Muscle layer of colon (tissue), 2 donors: Measurements from ENCODE around the gene FMNL3.
"Not testable (repeated sequence)": the region's sequence is repeated elsewhere in the genome, so short reads cannot be mapped to it uniquely, and the experiment has no call there.

Experiments
- H3K27ac ChIP-seq: one replicate; pipeline ENCODE4 v1.7.0; 2013; ENCODE audit warnings: low read depth, mild to moderate bottlenecking, low read length, moderate library complexity
- H3K27me3 ChIP-seq, 2 donors: one replicate each; pipeline ENCODE4 v1.7.0; 2013; ENCODE audit warnings: low read length in 2 of 2, mild to moderate bottlenecking in 2 of 2; ENCODE audit not compliant: insufficient read depth in 2 of 2, control insufficient read depth in 1 of 2
- H3K36me3 ChIP-seq: one replicate; pipeline ENCODE4 v1.7.0; 2013; ENCODE audit warnings: mild to moderate bottlenecking, low read length; ENCODE audit not compliant: insufficient read depth
- H3K4me1 ChIP-seq: one replicate; pipeline ENCODE4 v1.7.0; 2013; ENCODE audit warnings: mild to moderate bottlenecking, low read length; ENCODE audit not compliant: insufficient read depth
- H3K4me3 ChIP-seq, 2 donors: one replicate each; pipeline ENCODE4 v1.7.0; 2013; ENCODE audit warnings: low read length in 2 of 2, low read depth in 1 of 2, mild to moderate bottlenecking in 1 of 2, moderate library complexity in 1 of 2
- H3K9ac ChIP-seq: one replicate; pipeline ENCODE4 v1.7.0; 2013; ENCODE audit warnings: low read length
- H3K9me3 ChIP-seq: one replicate; pipeline ENCODE4 v1.7.0; 2013; ENCODE audit warnings: mild to moderate bottlenecking, low read length
- donor health status: abdominal sarcoma.
- donor health status: Adenocarcinoma of cecum.

The FMNL3 gene, protein sequence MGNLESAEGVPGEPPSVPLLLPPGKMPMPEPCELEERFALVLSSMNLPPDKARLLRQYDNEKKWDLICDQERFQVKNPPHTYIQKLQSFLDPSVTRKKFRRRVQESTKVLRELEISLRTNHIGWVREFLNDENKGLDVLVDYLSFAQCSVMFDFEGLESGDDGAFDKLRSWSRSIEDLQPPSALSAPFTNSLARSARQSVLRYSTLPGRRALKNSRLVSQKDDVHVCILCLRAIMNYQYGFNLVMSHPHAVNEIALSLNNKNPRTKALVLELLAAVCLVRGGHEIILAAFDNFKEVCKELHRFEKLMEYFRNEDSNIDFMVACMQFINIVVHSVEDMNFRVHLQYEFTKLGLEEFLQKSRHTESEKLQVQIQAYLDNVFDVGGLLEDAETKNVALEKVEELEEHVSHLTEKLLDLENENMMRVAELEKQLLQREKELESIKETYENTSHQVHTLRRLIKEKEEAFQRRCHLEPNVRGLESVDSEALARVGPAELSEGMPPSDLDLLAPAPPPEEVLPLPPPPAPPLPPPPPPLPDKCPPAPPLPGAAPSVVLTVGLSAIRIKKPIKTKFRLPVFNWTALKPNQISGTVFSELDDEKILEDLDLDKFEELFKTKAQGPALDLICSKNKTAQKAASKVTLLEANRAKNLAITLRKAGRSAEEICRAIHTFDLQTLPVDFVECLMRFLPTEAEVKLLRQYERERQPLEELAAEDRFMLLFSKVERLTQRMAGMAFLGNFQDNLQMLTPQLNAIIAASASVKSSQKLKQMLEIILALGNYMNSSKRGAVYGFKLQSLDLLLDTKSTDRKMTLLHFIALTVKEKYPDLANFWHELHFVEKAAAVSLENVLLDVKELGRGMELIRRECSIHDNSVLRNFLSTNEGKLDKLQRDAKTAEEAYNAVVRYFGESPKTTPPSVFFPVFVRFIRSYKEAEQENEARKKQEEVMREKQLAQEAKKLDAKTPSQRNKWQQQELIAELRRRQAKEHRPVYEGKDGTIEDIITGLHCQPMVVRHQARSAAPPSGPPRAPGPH

DNA sequence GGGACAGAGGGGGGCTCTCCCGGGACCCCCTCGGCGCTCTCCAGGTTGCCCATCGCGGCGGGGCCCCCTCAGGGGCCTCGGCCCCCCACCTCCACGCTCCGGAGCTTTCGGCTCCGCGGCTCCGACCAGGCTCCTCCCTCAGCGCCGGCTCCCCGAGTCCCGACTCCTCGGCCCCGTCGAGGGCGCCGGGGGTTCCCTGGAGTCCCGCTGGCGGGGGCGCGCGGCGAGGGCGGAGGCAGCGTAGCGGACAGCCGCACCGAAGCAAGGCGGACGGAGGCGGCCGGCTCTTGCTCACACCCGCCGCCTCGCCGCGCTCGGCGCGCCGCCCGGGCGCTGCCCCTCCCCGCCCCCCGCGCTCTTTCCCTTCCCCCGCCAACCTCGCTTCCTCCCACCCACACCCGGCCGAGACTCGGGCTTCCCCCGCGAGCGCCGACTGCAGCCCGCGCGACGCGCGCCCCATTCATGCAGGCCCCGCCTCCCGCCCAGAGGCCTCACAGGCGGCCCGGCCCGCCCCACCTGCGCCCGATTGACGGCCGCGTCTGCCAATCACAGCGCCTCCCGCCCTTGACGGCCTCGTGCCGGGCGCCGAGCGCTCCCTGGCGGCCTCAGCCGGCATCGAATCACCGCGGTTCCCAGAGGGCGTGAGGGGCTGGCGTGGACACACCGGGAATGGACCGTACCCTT lies at the start of gene FMNL3:
Gene FMNL3, minus strand, starts transcription at position 278 of the 684 bp plus-strand sequence. Its CDS starts 225 bp downstream, at position 53.
- H3K27me3 ChIP-seq, result no peaks in the 10 kb centered on the region
- H3K27ac ChIP-seq, result peak within 1 kb of the TSS; percentile 61
- H3K9ac ChIP-seq, result peak within 1 kb of the TSS; percentile 16
- peak within 1 kb of the TSS; percentile 43 to 62 for H3K4me3 ChIP-seq
- no peaks in the 10 kb centered on the region for H3K36me3 ChIP-seq
- H3K9me3 ChIP-seq, result no peaks in the 10 kb centered on the region
- peaks cover 18% of the 10 kb centered on the region for H3K4me1 ChIP-seq

DNA sequence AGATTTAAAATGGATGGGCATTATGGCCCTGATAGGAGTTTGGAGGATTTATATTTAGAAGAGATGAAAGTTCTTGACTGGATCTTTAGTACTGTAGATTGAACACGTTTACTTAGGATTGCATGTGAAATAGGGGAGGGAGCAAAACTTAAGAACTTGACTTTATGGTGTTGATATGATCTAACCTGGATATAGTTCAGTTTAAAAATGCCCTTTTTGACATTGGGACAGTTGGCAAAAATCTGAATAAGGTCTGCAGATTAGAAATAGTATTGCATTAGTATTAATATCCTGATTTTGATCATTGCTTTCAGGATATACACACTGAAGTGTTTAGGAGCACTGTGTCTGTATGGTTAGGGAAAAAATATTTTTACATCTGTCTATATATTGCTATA lies 43.8 kb upstream of the FMNL3 start:
- H3K4me1 ChIP-seq, result peaks cover 39% of the 10 kb centered on the region
- H3K4me3 ChIP-seq, result no peak overlapping the region
- no peaks in the 10 kb centered on the region for H3K27me3 ChIP-seq
- no peak overlapping the region for H3K9ac ChIP-seq
- no peak overlapping the region for H3K27ac ChIP-seq
- H3K36me3 ChIP-seq, result peaks cover 32% of the 10 kb centered on the region
- no peaks in the 10 kb centered on the region for H3K9me3 ChIP-seq

DNA sequence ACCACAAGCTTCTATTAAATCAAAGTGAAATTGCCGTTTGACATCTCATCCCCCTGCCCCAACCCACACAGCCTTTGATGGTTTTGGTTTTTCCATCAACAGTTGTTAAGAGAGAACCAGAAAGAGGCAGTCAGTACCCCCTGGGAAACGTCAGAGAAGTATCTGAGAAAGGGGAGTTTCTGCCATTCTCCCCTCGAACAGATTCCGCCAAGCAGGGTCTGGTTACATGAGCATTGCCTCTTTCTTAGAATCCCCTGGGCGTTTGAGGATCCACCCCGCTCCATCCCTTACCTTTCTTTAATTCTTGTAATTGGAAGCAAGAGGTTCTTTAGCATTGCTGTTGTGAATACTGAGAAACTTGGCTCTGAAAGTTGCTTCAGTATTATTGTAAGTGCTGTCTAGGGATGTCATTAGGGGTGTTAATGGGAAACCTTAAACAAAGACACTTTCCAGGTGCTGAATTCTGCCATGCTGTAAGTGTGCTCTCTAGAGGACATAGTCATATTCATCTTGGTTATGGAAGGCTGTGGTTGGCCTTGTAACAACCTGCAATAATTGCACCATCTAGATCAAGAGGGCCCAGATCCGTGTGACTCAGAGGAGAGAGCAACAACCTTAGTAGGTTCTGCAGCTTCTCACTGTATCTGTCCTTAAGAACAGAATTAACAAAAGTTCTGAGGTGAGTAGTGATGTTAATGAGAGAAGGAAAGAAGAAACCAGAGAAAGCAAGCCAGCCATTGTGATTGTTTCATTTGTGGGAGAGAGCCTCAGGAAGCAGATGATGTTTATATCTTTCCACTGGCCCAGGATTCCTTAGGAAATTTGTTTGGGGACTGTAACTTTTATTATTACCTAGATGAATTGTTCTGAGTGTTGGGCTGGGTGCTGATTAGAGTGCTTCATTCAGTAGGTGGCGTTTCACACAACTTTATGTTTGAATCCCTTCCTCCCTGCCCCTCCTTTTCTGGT lies 43.1 kb upstream of the FMNL3 start:
- H3K4me3 ChIP-seq, result no peak overlapping the region
- H3K27me3 ChIP-seq, result no peaks in the 10 kb centered on the region
- H3K36me3 ChIP-seq, result peaks cover 28% of the 10 kb centered on the region
- H3K4me1 ChIP-seq, result peaks cover 39% of the 10 kb centered on the region
- H3K9ac ChIP-seq, result no peak overlapping the region
- no peak overlapping the region for H3K27ac ChIP-seq
- H3K9me3 ChIP-seq, result no peaks in the 10 kb centered on the region

DNA sequence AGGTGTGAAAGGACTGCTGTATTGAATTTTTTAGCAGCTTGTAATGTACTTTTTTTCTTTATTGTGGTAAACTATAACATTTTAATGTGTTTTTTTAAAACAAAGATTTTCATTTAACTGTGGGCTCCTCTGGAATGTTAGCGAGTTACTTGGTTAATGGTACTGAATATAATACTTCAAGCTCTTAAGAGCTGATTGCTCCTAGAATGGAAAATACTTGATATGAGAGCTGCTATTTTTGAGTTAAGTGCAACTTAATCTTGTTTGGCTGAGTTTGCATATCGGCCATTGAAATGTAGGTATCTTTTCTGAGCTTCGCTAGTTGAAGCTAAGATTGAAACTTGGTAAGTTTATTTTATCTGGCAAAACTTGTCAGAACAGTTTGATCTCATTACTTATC lies 41.6 kb upstream of the FMNL3 start:
- Histone ChIP-seq H3K4me1 (peaks cover 51% of the 10 kb centered on the region), H3K9ac (peak overlapping the region; percentile 8), H3K36me3 (peaks cover 17% of the 10 kb centered on the region), H3K4me3 (no peak overlapping the region), H3K9me3 (no peaks in the 10 kb centered on the region), H3K27me3 (no peaks in the 10 kb centered on the region), H3K27ac (no peak overlapping the region)

DNA sequence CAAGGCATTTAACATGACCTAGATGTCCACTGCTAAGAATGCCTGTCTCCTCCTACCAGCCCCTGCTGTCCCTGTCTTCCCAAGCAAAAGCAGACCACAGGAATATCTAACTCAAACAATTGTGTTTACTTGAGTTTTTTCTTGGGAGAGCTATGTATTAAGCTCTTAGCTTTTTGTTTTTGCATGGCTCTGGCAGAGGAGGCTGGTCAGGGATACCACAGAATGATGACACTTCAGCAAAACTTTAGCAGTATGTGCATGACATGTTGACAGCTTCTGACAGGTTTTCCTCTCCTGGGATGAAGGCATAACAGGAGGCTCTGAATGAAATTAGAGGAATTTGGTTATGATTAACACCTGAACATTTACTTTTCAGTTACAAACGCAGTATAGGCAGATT lies 41.1 kb upstream of the FMNL3 start:
- Histone ChIP-seq H3K27me3 (no peaks in the 10 kb centered on the region), H3K4me1 (peaks cover 56% of the 10 kb centered on the region), H3K9ac (no peak overlapping the region), H3K4me3 (no peak overlapping the region), H3K36me3 (peaks cover 12% of the 10 kb centered on the region), H3K27ac (no peak overlapping the region), H3K9me3 (no peaks in the 10 kb centered on the region)

DNA sequence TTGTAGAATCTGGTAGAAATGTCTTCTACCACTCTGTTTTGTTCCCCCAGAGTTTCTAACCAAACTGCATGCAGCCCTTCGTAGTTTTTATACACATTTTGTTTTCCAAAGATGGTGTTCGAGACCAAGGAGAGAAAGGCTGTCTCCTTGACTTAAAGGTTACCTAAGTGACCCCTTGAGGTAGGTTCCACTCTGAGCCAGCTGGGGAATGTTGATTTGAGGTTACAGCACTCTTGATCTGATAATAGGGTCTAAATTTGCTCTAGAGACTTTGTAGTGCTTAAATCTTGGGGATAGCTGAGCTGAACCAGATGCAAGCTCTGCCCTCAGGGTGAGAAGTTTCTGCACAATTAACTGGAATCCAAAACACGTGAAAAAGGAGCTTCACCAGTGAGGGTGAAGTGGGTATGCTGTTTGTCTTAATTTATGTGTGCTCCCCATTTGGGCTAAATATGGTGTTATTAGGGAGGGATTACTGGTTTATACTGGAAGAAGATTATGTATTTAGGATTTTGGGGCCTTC lies 37.2 kb upstream of the FMNL3 start:
- H3K9ac ChIP-seq, result no peak overlapping the region
- peaks cover 35% of the 10 kb centered on the region for H3K4me1 ChIP-seq
- no peaks in the 10 kb centered on the region for H3K9me3 ChIP-seq
- no peak overlapping the region for H3K27ac ChIP-seq
- no peaks in the 10 kb centered on the region for H3K27me3 ChIP-seq
- H3K4me3 ChIP-seq, result no peak overlapping the region
- H3K36me3 ChIP-seq, result no peaks in the 10 kb centered on the region

DNA sequence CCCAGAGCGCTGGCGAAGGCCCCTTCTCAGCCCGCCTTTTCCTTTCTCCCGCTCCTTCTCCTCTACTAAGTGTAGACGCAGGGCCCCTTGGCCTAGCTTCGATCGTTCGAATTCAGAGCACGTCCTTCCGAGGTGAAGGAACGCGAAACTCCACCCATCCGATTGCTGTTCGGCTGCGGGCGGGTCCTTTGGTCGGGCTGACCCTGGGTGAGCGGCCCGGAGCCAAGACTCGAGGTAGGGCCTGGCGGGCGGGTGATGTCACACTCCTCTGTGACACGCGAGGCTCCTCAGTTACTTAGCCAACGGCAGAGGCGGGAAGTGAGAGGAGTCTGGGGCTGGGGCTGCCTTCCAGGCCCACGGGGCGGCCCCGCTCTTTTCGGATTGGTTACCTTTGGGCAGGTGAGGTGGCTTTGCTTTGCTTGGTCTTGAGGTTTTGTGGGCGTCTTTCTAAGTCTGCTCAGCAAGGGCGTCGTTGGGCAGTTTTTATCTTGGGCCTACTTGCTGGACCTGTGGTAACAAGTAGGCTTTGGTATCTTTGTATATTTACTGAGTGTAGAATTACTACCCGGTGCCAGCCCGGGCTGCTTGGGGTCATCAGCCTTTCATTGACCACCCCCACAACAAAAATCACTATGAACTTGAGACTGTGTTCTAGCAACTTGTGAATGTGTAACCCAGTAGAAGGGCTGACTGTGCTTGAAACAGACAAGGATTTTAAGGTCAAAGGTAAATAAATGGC lies 34.8 kb upstream of the FMNL3 start:
- Histone ChIP-seq H3K4me3 (peak overlapping the region; percentile 91 to 93), H3K9me3 (no peaks in the 10 kb centered on the region), H3K27ac (peak overlapping the region; percentile 97), H3K4me1 (peaks cover 31% of the 10 kb centered on the region), H3K27me3 (no peaks in the 10 kb centered on the region), H3K9ac (peak overlapping the region; percentile 96), H3K36me3 (no peaks in the 10 kb centered on the region)

DNA sequence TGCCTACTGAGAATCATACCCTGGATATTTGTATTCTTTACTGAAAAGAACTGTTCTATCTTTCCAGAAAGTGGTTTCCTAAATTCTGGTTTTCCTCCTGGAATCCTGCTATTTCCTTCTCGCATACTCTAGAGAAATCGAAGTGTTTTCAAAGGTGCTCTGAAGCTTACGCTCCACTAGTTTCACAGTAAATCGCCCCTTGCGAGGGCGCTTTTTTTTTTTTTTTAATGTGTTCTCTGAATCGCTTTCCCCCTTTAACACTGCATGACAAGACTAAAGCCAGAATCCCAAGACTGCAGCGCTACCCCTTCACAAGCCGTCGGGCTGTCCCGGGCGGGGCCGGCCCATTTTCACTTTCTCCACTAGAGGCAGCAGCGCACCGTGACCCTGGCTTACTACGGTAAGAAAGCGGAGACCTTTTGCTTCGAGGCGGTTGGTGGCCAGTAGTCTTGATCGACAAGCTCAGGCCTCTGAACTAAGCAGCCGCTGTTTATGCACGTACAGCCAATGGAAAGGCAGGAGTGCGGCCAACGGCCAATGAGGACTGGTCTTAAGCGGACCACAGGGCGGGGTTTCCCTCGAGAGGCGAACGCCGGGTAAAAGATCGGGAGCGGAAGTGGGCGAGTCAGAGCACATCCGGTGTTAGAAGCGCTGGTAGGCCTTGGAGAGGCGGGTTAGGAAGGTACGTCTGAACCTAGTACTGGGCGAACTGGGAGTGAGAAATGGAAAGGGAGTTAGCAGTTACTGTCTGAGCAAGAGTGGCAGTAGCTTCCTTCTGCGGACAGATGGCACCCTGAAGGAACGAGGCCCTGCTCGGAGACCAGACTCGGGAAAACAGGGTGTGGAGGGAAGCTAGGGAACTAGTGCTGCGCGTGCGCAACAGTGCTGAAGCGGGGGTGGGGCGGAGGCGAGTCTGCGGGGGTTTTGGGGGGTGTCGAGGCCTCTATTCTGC lies 34.0 kb upstream of the FMNL3 start, which contains the start of gene TMBIM6:
Gene TMBIM6, plus strand, starts transcription at position 628 of the 952 bp plus-strand sequence. CDS start 10,937 bp downstream, outside the sequence.
- H3K36me3 ChIP-seq, result no peaks in the 10 kb centered on the region
- H3K9me3 ChIP-seq, result no peaks in the 10 kb centered on the region
- no peaks in the 10 kb centered on the region for H3K27me3 ChIP-seq
- peak within 1 kb of the TSS; percentile 97 for H3K27ac ChIP-seq
- H3K9ac ChIP-seq, result peak within 1 kb of the TSS; percentile 96
- H3K4me1 ChIP-seq, result peaks cover 31% of the 10 kb centered on the region
- peak within 1 kb of the TSS; percentile 91 to 93 for H3K4me3 ChIP-seq

DNA sequence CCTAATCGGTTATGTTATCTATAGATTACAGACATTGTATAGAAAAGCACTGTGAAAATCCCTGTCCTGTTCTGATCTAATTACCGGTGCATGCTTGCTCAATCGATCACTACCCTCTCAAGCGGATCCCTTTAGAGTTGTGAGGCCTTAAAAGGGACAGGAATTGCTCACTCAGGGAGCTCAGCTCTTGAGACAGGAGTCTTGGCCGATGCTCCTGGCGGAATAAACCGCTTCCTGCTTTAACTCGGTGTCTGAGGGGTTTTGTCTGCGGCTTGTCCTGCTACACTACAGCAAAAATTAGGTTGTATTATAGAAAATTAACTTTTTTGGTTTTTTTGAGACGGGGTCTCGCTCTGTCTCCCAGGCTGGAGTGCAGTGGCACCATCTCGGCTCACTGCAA lies 33.1 kb upstream of the FMNL3 start:
- H3K4me3 ChIP-seq, H3K27me3 ChIP-seq, H3K9ac ChIP-seq, H3K27ac ChIP-seq, H3K9me3 ChIP-seq, H3K36me3 ChIP-seq: not testable (repeated sequence)
- peaks cover 31% of the 10 kb centered on the region for H3K4me1 ChIP-seq
